NCI-H2029 (cell line): Measurements from ENCODE around the gene SDHAF2.
"Not testable (repeated sequence)": the region's sequence is repeated elsewhere in the genome, so short reads cannot be mapped to it uniquely, and the experiment has no call there.

Experiments used
- DNase-seq: peaks from one replicate; lab custom pipeline; 2025; lab: John Stamatoyannopoulos, UW

The SDHAF2 gene

GRCh38 chr11:61429691-61430582, at the start of gene SDHAF2, which contains the start of gene CPSF7:
SDHAF2 (plus strand) TSS chr11:61430124; CDS start chr11:61430147, 23 bp downstream.
CPSF7 (minus strand) TSS chr11:61429975; CDS start chr11:61429235, 740 bp downstream.
- DNase-seq, result peak; percentile 95

- no peak for DNase-seq
Observed at GRCh38 chr11:61380884-61381283, 49.0 kb upstream of the SDHAF2 start.

GRCh38 chr11:61383859-61384258, 46.1 kb upstream of the SDHAF2 start:
- DNase-seq, result not testable (repeated sequence)

GRCh38 chr11:61384271-61385242, 45.4 kb upstream of the SDHAF2 start:
- DNase-seq, result no peak

- DNase-seq, result no peak
Observed at GRCh38 chr11:61390161-61390560, 39.8 kb upstream of the SDHAF2 start.

GRCh38 chr11:61392981-61393595, 36.8 kb upstream of the SDHAF2 start:
- DNase-seq, result no peak

- DNase-seq, result no peak
Observed at GRCh38 chr11:61401173-61401572, 28.8 kb upstream of the SDHAF2 start.

- no peak for DNase-seq
Observed at GRCh38 chr11:61401573-61401972, 28.4 kb upstream of the SDHAF2 start.

GRCh38 chr11:61403658-61404057, 26.3 kb upstream of the SDHAF2 start:
- no peak for DNase-seq

GRCh38 chr11:61404103-61404502, 25.8 kb upstream of the SDHAF2 start:
- DNase-seq, result no peak

GRCh38 chr11:61404641-61405040, 25.3 kb upstream of the SDHAF2 start:
- no peak for DNase-seq

- no peak for DNase-seq
Observed at GRCh38 chr11:61406067-61406466, 23.9 kb upstream of the SDHAF2 start.

- DNase-seq, result no peak
Observed at GRCh38 chr11:61406991-61407728, 22.8 kb upstream of the SDHAF2 start.

GRCh38 chr11:61411589-61411988, 18.3 kb upstream of the SDHAF2 start:
- no peak for DNase-seq

- no peak for DNase-seq
Observed at GRCh38 chr11:61413496-61413895, 16.4 kb upstream of the SDHAF2 start.

- DNase-seq, result no peak
Observed at GRCh38 chr11:61414547-61414946, 15.4 kb upstream of the SDHAF2 start.

GRCh38 chr11:61415381-61415780, 14.5 kb upstream of the SDHAF2 start:
- DNase-seq, result no peak

GRCh38 chr11:61416941-61417340, 13.0 kb upstream of the SDHAF2 start:
- no peak for DNase-seq

GRCh38 chr11:61417670-61418069, 12.3 kb upstream of the SDHAF2 start:
- no peak for DNase-seq

- DNase-seq, result no peak
Observed at GRCh38 chr11:61418136-61418535, 11.8 kb upstream of the SDHAF2 start.

- no peak for DNase-seq
Observed at GRCh38 chr11:61422226-61422625, 7.7 kb upstream of the SDHAF2 start.
